Occipital lobe (tissue), 2 donors: ENCODE data around the gene MICAL3. TPM values are rescaled to one million over a fixed set of nuclear protein-coding genes. Genes with fewer than 3 reads are reported as not detected.
A peak's percentile ranks its signal among the peaks of the same experiment; 100 is the strongest.
"Not testable (repeated sequence)": the region's sequence is repeated elsewhere in the genome, so short reads cannot be mapped to it uniquely, and the experiment has no call there.

Source experiments
- DNase-seq: peaks from one replicate; lab custom pipeline; 2025; lab: John Stamatoyannopoulos, UW
- total RNA-seq: library from RNA; depleted of rRNA; stranded (reverse); fragments of >200 nt; gene quantifications from one replicate; pipeline ENCODE4 v1.2.3, GENCODE V29; 2014

MICAL3 gene, protein sequence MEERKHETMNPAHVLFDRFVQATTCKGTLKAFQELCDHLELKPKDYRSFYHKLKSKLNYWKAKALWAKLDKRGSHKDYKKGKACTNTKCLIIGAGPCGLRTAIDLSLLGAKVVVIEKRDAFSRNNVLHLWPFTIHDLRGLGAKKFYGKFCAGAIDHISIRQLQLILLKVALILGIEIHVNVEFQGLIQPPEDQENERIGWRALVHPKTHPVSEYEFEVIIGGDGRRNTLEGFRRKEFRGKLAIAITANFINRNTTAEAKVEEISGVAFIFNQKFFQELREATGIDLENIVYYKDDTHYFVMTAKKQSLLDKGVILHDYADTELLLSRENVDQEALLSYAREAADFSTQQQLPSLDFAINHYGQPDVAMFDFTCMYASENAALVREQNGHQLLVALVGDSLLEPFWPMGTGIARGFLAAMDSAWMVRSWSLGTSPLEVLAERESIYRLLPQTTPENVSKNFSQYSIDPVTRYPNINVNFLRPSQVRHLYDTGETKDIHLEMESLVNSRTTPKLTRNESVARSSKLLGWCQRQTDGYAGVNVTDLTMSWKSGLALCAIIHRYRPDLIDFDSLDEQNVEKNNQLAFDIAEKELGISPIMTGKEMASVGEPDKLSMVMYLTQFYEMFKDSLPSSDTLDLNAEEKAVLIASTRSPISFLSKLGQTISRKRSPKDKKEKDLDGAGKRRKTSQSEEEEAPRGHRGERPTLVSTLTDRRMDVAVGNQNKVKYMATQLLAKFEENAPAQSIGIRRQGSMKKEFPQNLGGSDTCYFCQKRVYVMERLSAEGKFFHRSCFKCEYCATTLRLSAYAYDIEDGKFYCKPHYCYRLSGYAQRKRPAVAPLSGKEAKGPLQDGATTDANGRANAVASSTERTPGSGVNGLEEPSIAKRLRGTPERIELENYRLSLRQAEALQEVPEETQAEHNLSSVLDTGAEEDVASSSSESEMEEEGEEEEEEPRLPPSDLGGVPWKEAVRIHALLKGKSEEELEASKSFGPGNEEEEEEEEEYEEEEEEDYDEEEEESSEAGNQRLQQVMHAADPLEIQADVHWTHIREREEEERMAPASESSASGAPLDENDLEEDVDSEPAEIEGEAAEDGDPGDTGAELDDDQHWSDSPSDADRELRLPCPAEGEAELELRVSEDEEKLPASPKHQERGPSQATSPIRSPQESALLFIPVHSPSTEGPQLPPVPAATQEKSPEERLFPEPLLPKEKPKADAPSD (N-terminal part only)
- total RNA-seq: 40.9 TPM

DNA sequence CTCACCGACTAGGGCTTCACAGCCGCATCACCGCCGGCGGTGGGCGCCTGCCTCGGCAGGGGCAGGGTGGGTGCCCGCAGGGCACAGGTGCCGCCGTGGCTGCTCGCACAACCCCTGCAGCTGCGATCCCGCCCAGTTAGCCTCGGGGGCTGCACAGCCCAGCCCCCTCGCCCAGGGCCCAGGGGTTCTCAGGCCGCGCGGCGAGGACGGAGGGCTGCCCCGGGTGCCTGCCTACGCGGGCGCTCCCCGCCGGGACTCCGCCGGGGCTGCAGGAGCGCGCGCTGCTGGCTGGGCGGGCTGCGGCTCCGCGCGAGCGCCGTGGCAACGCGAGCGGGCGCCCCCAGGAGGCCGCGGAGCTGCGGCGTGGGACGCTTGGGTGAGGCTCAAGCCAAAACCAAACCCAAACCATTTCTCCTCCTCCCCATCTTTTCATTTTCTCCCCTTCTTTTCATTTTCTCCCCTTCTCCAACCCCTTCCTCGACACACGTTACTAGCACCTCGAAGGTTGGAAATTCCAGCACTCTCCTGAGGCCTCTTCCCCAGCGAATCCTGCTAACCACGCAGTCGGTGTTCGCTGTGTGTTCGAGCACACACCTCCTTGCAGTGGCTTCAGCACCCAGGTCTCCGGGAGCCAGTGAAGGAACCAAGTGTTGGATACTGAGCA lies at the start of gene MICAL3:
Gene MICAL3, minus strand, starts transcription at position 286 of the 664 bp plus-strand sequence. CDS start 117,749 bp downstream, outside the sequence.
- peak; percentile 58 for DNase-seq

DNA sequence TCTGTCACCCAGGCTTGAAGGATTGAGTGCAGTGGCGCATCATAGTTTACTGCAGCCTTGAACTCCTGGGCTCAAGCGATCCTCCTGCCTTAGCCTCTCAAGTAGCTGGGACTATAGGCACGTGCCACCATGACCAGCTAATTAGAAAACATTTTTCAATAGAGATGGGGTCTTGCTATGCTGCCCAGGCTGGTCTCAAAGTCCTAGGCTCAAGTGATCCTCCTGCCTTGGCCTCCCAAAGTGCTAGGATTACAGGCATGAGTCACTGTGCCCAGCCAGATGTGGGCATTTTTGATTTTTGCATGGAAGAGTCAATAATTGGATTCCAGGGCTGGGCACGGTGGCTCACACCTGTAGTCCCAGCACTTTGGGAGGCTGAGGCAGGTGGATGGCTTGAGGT lies 49.6 kb upstream of the MICAL3 start:
- DNase-seq: not testable (repeated sequence)

DNA sequence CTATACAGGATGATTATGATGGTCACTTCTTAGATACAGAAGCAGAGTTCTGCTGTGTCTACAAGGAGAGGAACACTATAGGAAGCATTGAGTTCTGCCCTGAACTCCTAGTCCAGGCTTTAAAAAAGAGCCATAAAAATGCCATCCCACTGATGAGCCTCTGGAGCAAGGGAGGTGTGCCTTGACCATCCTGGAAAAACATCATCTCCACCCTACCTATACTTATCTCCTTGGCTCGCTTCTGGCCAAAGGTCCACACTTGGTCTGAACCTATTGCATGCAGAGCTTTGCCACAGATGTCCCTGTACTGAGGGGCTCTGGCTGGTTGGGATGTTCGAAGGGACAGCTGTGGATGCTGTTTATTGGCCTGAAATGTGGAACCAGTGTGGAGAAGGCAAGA lies 49.1 kb upstream of the MICAL3 start:
- no peak for DNase-seq

DNA sequence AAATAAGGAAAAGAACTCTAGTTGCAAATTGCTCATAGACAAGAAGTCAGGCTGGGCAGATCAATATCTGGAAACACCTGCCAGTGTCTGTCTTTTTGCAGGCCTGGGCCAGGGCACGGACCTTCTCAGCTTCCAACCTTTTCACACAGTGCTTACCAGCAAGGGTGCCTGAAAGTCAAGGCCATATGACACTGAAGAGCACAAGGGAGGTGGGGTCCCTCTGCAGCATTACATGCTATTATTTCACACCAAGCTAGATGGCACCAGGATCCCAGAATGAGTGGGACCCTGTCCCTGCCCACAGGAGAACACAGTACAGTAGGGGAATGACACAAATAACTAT lies 47.6 kb upstream of the MICAL3 start:
- no peak for DNase-seq

DNA sequence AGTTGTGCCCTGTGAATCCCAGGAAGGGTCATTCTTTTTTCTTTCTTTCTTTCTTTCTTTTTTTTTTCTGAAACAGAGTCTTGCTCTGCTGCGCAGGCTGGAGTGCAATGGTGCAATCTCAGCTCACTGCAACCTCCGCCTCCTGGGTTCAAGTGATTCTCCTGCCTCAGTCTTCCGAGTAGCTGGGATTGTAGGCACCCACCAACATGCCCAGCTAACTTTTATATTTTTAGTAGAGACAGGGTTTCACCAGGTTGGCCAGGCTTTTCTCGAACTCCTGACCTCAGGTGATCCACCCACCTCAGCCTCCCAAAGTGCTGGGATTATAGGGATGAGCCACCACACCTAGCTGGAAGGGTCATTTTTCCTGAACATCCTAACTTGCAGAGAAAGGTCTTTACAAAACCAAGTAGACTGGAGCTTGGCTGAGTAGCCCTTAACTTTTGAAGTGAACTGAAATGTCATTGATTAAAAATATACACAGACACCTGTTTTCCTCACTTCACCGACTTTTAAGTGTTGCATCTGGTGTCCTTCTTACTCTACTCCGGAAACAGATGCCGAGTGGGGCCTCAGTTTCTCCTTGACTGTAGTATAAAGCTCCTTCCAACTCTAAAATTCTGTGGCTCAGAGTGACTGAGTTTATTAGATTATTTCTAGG lies 47.1 kb upstream of the MICAL3 start:
- DNase-seq: not testable (repeated sequence)

DNA sequence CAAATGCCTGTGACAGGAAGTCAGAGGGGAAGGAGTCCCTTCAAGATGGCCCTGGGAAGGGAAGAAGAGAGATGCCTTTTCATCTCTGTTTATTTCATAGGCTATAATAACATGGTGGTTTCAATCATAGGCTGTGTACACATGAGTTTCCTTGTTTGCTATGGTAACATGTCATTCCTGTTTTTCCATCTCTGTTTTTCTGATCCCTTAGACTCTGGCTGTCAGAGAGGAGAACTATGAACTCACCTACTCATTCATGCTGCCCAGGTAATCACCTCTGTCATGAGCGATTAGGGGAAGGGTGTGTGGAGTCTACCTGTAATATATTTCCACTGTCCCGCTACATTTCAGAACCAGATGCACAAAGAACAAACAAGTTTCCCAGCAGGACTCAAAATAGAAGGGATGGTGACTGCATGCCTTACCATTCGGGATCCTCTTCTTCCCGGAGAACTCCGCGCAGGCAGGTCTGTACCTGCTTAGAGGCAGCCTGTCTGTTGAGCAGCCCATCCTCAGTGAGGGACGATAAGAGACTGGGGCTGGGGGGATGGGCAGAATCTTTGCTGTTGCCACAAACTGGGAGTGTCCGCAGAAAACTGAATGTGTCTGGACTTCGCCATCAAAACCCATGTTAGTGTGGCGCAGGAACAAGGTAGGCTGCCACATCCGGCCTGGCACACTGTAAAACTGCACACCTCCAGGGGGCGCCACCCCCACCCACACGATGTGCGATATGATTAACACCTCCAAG lies 46.4 kb upstream of the MICAL3 start:
- DNase-seq: no peak

DNA sequence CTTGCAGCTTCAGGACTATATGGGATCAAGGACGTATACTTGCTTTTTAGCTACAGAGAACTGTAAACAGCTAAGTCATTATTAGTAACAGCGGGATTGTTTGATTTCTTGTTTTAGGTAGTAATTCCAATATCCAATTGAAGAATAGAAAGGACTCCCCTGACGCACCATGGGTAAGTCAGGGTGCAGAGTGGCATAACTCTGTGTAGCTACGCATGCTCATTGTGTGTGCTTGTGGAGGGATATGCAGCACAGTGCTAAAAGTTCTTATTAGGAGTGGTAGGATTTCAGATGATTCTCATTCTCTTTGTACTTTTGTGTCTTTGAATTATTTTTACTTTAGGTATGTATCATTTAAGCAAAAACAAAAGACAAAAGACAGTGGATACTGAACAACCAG lies 45.7 kb upstream of the MICAL3 start:
- no peak for DNase-seq

DNA sequence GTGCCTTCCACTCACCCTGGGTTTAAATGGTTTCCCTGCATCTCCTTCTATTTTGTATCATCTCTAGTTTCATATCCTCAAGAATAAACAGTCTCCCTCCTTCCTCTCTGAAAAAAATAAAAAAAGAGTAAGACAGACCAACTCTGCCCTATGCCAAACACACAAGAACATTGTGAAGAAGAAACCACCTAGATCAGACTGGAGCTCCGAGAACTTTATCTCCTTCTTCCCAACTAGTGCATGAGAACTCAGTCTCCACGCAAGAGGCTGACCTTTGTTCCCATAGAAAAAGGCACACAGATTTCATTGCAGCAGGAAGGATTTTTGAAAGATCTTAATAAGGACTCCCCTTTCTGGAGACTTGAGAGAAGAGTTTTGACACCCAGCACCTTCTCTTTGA lies 44.7 kb upstream of the MICAL3 start:
- no peak for DNase-seq

DNA sequence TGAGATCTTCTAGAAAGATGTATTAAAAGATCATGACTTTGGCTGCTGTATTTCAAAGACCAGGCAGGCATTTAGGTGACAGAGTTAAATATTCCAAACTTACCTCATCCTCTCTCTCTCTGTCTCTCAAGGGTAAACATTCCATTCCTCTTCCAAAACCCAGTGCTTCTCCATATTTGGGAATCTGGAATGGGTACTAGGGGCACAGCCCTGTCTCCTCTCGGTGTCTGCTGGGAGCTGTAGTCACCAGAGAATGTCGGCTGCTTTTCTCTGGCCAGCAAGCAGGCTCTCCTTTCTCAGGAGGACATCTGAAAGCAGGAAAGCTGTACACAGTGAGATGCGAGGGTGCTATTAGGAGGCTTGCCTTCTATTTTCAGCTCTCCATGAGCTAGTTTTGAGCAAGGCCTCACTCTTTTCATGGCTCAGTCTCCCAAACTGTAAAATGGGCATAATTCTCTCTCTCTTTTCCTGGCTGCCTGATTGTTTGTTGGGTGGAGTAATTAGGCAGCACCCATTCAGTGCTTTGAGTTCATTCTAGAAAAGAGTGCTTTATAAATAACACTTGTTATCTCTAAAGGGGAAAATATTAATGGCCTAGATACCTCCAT lies 44.1 kb upstream of the MICAL3 start:
- no peak for DNase-seq

DNA sequence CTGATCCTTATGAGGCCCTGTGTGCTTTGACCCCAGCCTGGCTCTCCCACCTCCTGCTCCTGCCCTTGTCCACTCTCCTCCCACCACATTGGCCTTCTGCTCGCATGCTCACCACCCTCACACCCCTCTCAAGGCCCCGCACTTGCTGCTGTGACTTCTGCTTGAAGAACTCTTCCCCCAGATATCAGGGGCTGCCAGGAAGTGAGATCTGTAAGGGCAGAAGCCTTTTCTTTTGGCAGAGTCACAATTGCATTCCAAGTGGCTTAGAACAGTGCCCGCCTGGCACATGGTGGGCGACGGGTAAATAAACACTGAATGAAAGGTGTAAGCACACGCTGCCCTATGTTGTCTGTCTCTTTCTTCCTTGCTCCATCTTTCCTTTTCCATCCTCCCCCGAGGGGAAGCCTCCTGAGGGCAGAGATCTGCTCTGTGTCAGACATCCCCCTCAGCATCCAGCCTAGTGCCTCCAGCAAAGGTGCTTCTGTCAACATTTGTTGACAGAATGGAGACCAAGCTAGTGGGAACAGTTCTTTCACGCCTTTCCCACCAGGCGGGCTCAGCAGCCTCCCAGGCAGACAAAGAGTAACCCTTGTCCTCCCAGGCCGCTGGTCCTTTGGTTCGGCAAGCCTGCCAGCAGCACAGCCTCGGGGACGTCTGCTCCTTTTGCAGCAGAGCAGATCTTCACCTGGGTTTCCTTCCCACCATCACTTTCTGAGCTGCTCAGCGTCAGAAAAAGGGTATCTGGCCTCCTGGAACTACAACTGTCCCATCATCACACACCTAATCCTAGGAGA lies 43.4 kb upstream of the MICAL3 start:
- DNase-seq: no peak

DNA sequence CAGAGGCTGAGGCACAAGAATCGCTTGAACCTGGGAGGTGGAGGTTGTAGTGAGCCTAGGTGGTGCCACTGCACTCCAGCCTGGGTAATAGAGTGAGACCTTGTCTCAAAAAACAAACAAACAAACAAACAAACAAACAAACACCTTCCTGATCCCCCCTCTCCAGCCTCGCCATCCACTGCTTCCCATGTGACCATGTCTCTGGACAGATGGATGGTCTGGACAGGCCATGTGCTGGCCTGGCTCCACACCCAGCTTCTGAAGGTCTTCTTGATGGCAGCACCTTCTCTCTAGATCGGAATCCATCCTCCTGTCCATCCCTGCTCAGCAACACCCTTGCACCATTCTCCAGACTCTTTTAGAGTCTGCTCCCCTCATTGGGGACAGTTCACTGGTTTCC lies 42.8 kb upstream of the MICAL3 start:
- DNase-seq: no peak

DNA sequence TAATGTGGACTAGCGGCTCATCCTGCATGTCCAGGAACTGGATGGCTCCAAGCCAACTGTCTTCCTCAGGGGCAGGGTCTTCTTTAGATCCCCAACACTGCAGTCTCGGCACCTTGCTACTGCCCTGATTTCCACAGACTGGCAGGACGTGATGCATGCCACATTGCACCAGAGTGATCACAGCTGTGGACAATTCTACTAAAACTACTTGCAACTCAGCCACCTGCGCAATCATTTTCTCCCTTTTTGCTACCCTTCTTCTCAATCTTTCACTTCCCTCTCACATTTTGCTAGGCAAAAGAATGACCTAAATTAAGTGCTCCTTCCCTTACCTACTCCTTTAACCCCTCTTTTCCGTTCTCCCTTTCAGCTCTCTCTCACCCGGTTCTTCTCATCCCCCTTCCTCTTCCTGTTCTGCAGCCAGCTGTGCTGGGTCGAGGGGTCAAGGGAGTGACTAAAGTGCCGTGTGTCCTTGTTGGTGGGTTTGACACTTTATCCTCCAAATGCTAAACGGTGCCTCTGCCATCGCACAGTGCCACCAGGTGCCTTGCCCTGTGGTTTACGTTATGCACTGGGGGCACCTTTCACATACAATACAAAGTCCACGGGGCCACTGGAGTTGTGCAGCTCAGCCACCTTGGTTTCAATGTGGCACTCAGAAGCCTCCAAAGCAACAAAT lies 42.0 kb upstream of the MICAL3 start:
- DNase-seq: no peak

DNA sequence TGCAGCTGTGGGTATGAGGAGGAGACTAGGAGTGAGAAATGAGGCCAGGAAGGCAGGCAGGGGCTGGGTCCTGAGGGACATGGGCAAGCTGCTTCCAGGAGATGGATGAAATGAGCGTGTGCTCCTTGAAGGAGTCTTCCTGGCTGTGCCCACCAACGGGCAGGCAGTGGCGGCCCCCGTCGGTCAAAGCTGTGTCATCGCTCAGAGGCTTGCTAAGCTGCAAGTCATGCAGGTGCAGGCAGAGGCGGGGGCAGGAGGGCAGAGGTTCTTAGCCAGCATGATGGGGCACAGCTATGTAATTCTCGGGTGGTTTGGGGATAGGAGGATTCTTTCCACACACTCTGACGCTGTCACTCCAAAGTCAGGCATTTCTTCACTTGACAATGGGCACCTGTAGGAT lies 40.9 kb upstream of the MICAL3 start:
- DNase-seq: no peak

DNA sequence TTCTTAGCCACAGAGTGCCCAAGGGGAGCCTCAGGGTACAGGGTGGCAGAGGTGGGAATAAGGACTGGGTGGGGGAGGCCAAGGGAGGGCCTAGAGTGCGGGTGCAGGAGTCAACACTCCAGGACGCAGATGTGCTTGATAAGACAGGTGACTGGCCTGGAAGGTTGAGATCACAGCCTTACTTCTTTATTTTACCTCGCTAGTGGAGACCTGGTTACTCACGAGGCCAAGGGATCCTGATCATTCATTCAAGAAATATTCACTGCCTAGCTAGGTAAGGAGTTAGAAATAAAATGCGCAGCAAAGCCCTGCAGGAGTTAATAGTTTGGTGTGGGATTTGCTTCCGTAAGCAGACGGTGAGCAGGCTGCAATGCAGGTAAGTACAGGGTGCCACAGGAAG lies 40.3 kb upstream of the MICAL3 start:
- DNase-seq: no peak

DNA sequence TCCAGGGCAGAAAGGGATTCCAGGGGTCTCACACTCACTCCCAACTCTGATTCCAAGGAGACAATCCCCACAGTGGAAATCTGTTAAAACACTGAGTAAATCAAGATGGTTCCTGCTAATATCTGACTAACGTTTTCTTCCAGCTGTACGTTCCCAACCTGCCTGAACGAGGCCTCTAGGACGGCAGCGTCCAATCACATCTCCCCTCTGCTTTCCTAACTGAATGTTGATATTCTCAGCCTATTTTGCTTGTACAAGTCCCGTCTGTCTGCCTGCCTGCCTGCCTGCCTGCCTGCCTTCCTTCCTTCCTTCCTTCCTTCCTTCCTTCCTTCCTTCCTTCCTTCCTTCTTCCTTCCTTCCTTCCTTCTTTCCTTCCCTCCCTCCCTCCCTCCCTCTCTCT lies 39.4 kb upstream of the MICAL3 start:
- not testable (repeated sequence) for DNase-seq

DNA sequence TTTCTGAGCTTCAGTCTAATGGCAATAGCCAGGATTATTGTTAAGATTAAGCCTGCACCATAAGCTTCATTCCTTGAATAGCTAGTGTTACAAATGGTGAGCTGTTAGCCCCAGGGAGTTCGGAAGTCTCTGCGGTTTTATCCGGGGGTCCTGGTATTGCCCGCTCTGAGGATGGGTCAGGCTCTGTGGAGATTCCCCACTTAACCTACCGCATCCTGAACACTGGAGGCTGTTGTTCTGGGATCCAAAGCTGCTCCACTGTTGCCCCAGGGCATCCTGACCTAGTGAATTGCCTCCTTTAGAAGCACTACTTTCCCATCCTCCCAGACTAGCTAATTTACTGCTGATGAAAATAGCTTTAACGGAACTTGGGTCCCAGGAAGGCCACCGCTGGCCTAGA lies 38.9 kb upstream of the MICAL3 start:
- DNase-seq: no peak

DNA sequence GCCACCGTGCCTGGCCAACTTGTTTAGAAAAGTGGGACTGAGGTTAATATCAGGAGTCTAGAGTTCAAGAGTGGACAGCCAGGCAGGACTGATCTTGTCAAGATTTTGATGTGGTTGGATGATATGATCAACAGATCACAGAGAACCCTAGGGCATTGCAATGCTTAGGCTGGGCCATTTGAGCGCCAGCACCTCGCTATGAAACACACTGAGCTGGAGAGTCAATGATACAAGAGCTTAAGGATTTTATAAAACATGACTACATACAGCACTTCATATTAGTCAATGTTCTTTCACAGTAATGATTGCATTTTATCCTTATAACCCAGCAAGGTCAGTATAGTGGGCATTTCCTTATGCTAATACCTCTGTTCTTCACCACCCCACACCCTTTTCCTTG lies 38.1 kb upstream of the MICAL3 start:
- no peak for DNase-seq
